NCI-H1694 (cell line): ENCODE results near the gene CLSTN2.

Experiments used
- DNase-seq: peaks from one replicate; lab custom pipeline; 2025; lab: John Stamatoyannopoulos, UW

CLSTN2 gene

GRCh38 chr3:139944256-139944910 is 9.4 kb downstream of the CLSTN2 start:
- DNase-seq = no peak

GRCh38 chr3:139945386-139945785 is 10.4 kb downstream of the CLSTN2 start:
- DNase-seq = no peak

- DNase-seq = no peak
Observed at GRCh38 chr3:139945942-139946341, 11.0 kb downstream of the CLSTN2 start.

- DNase-seq = no peak
Observed at GRCh38 chr3:139948467-139948866, 13.5 kb downstream of the CLSTN2 start.

GRCh38 chr3:139948898-139949297 is 13.9 kb downstream of the CLSTN2 start:
- DNase-seq = no peak

GRCh38 chr3:139953131-139953910 is 18.3 kb downstream of the CLSTN2 start:
- no peak for DNase-seq

GRCh38 chr3:139954146-139954860 is 19.3 kb downstream of the CLSTN2 start:
- no peak for DNase-seq

- DNase-seq = no peak
Observed at GRCh38 chr3:139957844-139958243, 22.9 kb downstream of the CLSTN2 start.

GRCh38 chr3:139969386-139969785 is 34.4 kb downstream of the CLSTN2 start:
- no peak for DNase-seq

GRCh38 chr3:139970526-139970925 is 35.5 kb downstream of the CLSTN2 start:
- no peak for DNase-seq

GRCh38 chr3:139974809-139975425 is 39.9 kb downstream of the CLSTN2 start:
- DNase-seq = no peak

- DNase-seq = peak; percentile 86
Observed at GRCh38 chr3:139975594-139976365, 40.8 kb downstream of the CLSTN2 start.

- DNase-seq = no peak
Observed at GRCh38 chr3:139978966-139979365, 44.0 kb downstream of the CLSTN2 start.

- DNase-seq = no peak
Observed at GRCh38 chr3:139979991-139980390, 45.0 kb downstream of the CLSTN2 start.

GRCh38 chr3:139982404-139982803 is 47.4 kb downstream of the CLSTN2 start:
- peak; percentile 60 for DNase-seq

GRCh38 chr3:139985576-139985975 is 50.6 kb downstream of the CLSTN2 start:
- no peak for DNase-seq

GRCh38 chr3:139987908-139988307 is 52.9 kb downstream of the CLSTN2 start:
- no peak for DNase-seq

- no peak for DNase-seq
Observed at GRCh38 chr3:139988472-139989156, 53.6 kb downstream of the CLSTN2 start.

- no peak for DNase-seq
Observed at GRCh38 chr3:139994891-139995290, 59.9 kb downstream of the CLSTN2 start.

- no peak for DNase-seq
Observed at GRCh38 chr3:140004271-140004670, 69.3 kb downstream of the CLSTN2 start.

GRCh38 chr3:140006331-140006730 is 71.3 kb downstream of the CLSTN2 start:
- no peak for DNase-seq
